ENCODE measurements around the gene COL10A1.

GRCh38 chr6:116168148-116168547, 42.2 kb upstream of the COL10A1 start:
- TF ChIP-seq CTCF (IDR thresholded peaks at IDR 0.05; ENCODE audit: low read length) (no peak), EZH2 (optimal IDR thresholded peaks at IDR 0.05; ENCODE audit: low read depth, low read length) (no peak), EZH2phosphoT487 (IDR thresholded peaks at IDR 0.05; ENCODE audit: low read length) (no peak)
